HG02840 (cell line): ENCODE data around the gene SDF4.

Experiments
- ATAC-seq: cut with Tn5 transposase; IDR thresholded peaks from one replicate; pipeline ENCODE4 v1.9.1; 2021; ENCODE audit warnings: mild to moderate bottlenecking, moderate library complexity, moderate number of reproducible peaks; ENCODE audit not compliant: unreplicated experiment, low FRiP score

SDF4 gene

GRCh38 chr1:1215881-1216605 is 15.8 kb downstream of the SDF4 start:
- no peak for ATAC-seq

GRCh38 chr1:1215080-1215676 is 16.6 kb downstream of the SDF4 start:
- no peak for ATAC-seq

GRCh38 chr1:1213345-1214265 is 18.2 kb downstream of the SDF4 start, which contains the start of gene TNFRSF4:
TSS of gene TNFRSF4 (minus strand) at chr1:1214153. CDS start at chr1:1214127, 26 bp downstream.
- no peak for ATAC-seq

GRCh38 chr1:1212780-1213344 is 18.9 kb downstream of the SDF4 start:
- no peak for ATAC-seq

- no peak for ATAC-seq
Measured at GRCh38 chr1:1211541-1212441, 20.0 kb downstream of the SDF4 start.

- ATAC-seq = no peak
Measured at GRCh38 chr1:1210726-1211540, 20.9 kb downstream of the SDF4 start.

- ATAC-seq = no peak
Measured at GRCh38 chr1:1208713-1209433, 22.9 kb downstream of the SDF4 start.

GRCh38 chr1:1207571-1207892 is 24.3 kb downstream of the SDF4 start:
- ATAC-seq = no peak

- no peak for ATAC-seq
Measured at GRCh38 chr1:1206966-1207531, 24.8 kb downstream of the SDF4 start.

- ATAC-seq = no peak
Measured at GRCh38 chr1:1206376-1206965, 25.3 kb downstream of the SDF4 start, which contains the start of gene TNFRSF18. TSS of gene TNFRSF18 (minus strand) at chr1:1206592. CDS start at chr1:1206571, 21 bp downstream.

GRCh38 chr1:1205769-1206375 is 25.9 kb downstream of the SDF4 start:
- ATAC-seq = no peak

GRCh38 chr1:1204998-1205768 is 26.6 kb downstream of the SDF4 start:
- no peak for ATAC-seq

GRCh38 chr1:1204425-1204920 is 27.3 kb downstream of the SDF4 start:
- ATAC-seq = no peak

- no peak for ATAC-seq
Measured at GRCh38 chr1:1203561-1204424, 28.0 kb downstream of the SDF4 start.

GRCh38 chr1:1202831-1203560 is 28.8 kb downstream of the SDF4 start:
- ATAC-seq = no peak
